ENCODE measurements around the gene SLC39A5.
A peak's percentile ranks its signal among the peaks of the same experiment; 100 is the strongest.

SLC39A5 gene

GRCh38 chr12:56216461-56216860, 13.4 kb upstream of the SLC39A5 start:
- no peak for DNase-seq (ENCODE audit: low read depth, low spot score)

- no peak for DNase-seq (ENCODE audit: low read depth, low spot score)
Measured at GRCh38 chr12:56219840-56220239, 10.0 kb upstream of the SLC39A5 start.

GRCh38 chr12:56220611-56221231, 9.1 kb upstream of the SLC39A5 start:
- no peak for DNase-seq (ENCODE audit: low read depth, low spot score)

- DNase-seq (ENCODE audit: low read depth, low spot score), result no peak
Measured at GRCh38 chr12:56221232-56221756, 8.6 kb upstream of the SLC39A5 start.

GRCh38 chr12:56221757-56222530, 7.9 kb upstream of the SLC39A5 start, which contains the start of gene RNF41:
Gene RNF41, minus strand, starts transcription at chr12:56221922. Its CDS starts 7,875 bp downstream, at chr12:56214047.
- peak; percentile 84 for DNase-seq (ENCODE audit: low read depth, low spot score)

GRCh38 chr12:56222531-56222895, 7.3 kb upstream of the SLC39A5 start:
- no peak for DNase-seq (ENCODE audit: low read depth, low spot score)

- no peak for DNase-seq (ENCODE audit: low read depth, low spot score)
Measured at GRCh38 chr12:56223571-56224101, 6.2 kb upstream of the SLC39A5 start.

GRCh38 chr12:56224102-56224701, 5.6 kb upstream of the SLC39A5 start, which contains the start of gene NABP2:
Gene NABP2, plus strand, starts transcription at chr12:56224342. Its CDS starts 515 bp downstream, at chr12:56224857.
- DNase-seq (ENCODE audit: low read depth, low spot score), result peak; percentile 89

GRCh38 chr12:56224954-56225353, 4.9 kb upstream of the SLC39A5 start:
- no peak for DNase-seq (ENCODE audit: low read depth, low spot score)

- no peak for DNase-seq (ENCODE audit: low read depth, low spot score)
Measured at GRCh38 chr12:56229082-56229481, 769 bp upstream of the SLC39A5 start.

- no peak for DNase-seq (ENCODE audit: low read depth, low spot score)
Measured at GRCh38 chr12:56230432-56231183, 757 bp downstream of the SLC39A5 start.

- no peak for DNase-seq (ENCODE audit: low read depth, low spot score)
Measured at GRCh38 chr12:56231184-56231582, 1.3 kb downstream of the SLC39A5 start.

- no peak for DNase-seq (ENCODE audit: low read depth, low spot score)
Measured at GRCh38 chr12:56234746-56235436, 5.0 kb downstream of the SLC39A5 start.

- no peak for DNase-seq (ENCODE audit: low read depth, low spot score)
Measured at GRCh38 chr12:56236091-56236490, 6.2 kb downstream of the SLC39A5 start.

- no peak for DNase-seq (ENCODE audit: low read depth, low spot score)
Measured at GRCh38 chr12:56236985-56237384, 7.1 kb downstream of the SLC39A5 start.

- DNase-seq (ENCODE audit: low read depth, low spot score), result no peak
Measured at GRCh38 chr12:56237552-56237951, 7.7 kb downstream of the SLC39A5 start.

- DNase-seq (ENCODE audit: low read depth, low spot score), result no peak
Measured at GRCh38 chr12:56241424-56242303, 11.8 kb downstream of the SLC39A5 start.

- no peak for DNase-seq (ENCODE audit: low read depth, low spot score)
Measured at GRCh38 chr12:56242986-56243385, 13.1 kb downstream of the SLC39A5 start.

GRCh38 chr12:56243731-56244181, 13.9 kb downstream of the SLC39A5 start:
- DNase-seq (ENCODE audit: low read depth, low spot score), result no peak

- no peak for DNase-seq (ENCODE audit: low read depth, low spot score)
Measured at GRCh38 chr12:56244494-56244893, 14.6 kb downstream of the SLC39A5 start.

All from activated naive CD8-positive, alpha-beta T cell treated with anti-CD3 and anti-CD28 coated beads, Interleukin-2, amount 50 U/mL, for 16 hours (primary cell).